Ishikawa (cell line): ENCODE measurements around the gene HOXB5.

Experiments used
- CEBPB ChIP-seq: IDR thresholded peaks from 2 replicates; pipeline ENCODE4 v1.6.1; 2012
- CREB1 ChIP-seq: IDR thresholded peaks from 2 replicates; pipeline ENCODE4 v1.6.1; 2012; ENCODE audit warnings: low read depth
- EGR1 ChIP-seq: IDR thresholded peaks from 2 replicates; pipeline ENCODE4 v1.6.1; 2012
- EP300 ChIP-seq: IDR thresholded peaks from 2 replicates; pipeline ENCODE4 v1.6.1; 2012; ENCODE audit warnings: borderline replicate concordance
- FOXM1 ChIP-seq: IDR thresholded peaks from 2 replicates; pipeline ENCODE4 v1.6.1; 2012; ENCODE audit warnings: low read depth, borderline replicate concordance
- NFIC ChIP-seq: IDR thresholded peaks from 2 replicates; pipeline ENCODE4 v1.6.1; 2012
- RAD21 ChIP-seq: IDR thresholded peaks from 2 replicates; pipeline ENCODE4 v1.6.1; 2012; ENCODE audit warnings: low read depth
- TAF1 ChIP-seq: IDR thresholded peaks from 2 replicates; pipeline ENCODE4 v1.6.1; 2012; ENCODE audit warnings: low read depth, mild to moderate bottlenecking
- TCF12 ChIP-seq: IDR thresholded peaks from 2 replicates; pipeline ENCODE4 v1.6.1; 2012; ENCODE audit warnings: low read depth
- TEAD4 ChIP-seq: IDR thresholded peaks from 2 replicates; pipeline ENCODE4 v1.6.1; 2012
- YY1 ChIP-seq: IDR thresholded peaks from 2 replicates; pipeline ENCODE4 v1.6.1; 2012; ENCODE audit warnings: low read depth
- ZBTB7A ChIP-seq: IDR thresholded peaks from 2 replicates; pipeline ENCODE4 v1.6.1; 2012; ENCODE audit warnings: low read depth
- TF ChIP-seq, protein P1 (sequence below): IDR thresholded peaks from 2 replicates; pipeline ENCODE4 v1.6.1; 2012
- TF ChIP-seq, protein P2 (sequence below): IDR thresholded peaks from 2 replicates; pipeline ENCODE4 v1.6.1; 2012; ENCODE audit warnings: low read depth, mild to moderate bottlenecking

GRCh38 chr17:48553826-48554225 lies 39.8 kb downstream of the HOXB5 start:
- TF ChIP-seq NFIC = no peak
- no peak for TF ChIP-seq CEBPB
- no peak for TF ChIP-seq EP300
- no peak for TF ChIP-seq YY1
- TF ChIP-seq, protein P1, sequence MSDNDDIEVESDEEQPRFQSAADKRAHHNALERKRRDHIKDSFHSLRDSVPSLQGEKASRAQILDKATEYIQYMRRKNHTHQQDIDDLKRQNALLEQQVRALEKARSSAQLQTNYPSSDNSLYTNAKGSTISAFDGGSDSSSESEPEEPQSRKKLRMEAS = no peak
- no peak for TF ChIP-seq TEAD4
- no peak for TF ChIP-seq FOXM1
- TF ChIP-seq, protein P2, sequence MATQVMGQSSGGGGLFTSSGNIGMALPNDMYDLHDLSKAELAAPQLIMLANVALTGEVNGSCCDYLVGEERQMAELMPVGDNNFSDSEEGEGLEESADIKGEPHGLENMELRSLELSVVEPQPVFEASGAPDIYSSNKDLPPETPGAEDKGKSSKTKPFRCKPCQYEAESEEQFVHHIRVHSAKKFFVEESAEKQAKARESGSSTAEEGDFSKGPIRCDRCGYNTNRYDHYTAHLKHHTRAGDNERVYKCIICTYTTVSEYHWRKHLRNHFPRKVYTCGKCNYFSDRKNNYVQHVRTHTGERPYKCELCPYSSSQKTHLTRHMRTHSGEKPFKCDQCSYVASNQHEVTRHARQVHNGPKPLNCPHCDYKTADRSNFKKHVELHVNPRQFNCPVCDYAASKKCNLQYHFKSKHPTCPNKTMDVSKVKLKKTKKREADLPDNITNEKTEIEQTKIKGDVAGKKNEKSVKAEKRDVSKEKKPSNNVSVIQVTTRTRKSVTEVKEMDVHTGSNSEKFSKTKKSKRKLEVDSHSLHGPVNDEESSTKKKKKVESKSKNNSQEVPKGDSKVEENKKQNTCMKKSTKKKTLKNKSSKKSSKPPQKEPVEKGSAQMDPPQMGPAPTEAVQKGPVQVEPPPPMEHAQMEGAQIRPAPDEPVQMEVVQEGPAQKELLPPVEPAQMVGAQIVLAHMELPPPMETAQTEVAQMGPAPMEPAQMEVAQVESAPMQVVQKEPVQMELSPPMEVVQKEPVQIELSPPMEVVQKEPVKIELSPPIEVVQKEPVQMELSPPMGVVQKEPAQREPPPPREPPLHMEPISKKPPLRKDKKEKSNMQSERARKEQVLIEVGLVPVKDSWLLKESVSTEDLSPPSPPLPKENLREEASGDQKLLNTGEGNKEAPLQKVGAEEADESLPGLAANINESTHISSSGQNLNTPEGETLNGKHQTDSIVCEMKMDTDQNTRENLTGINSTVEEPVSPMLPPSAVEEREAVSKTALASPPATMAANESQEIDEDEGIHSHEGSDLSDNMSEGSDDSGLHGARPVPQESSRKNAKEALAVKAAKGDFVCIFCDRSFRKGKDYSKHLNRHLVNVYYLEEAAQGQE = no peak
- no peak for TF ChIP-seq EGR1
- no peak for TF ChIP-seq TCF12
- no peak for TF ChIP-seq RAD21
- TF ChIP-seq CREB1 = no peak
- TF ChIP-seq TAF1 = no peak
- no peak for TF ChIP-seq ZBTB7A
